NCI-H2081 (cell line): Measurements from ENCODE around the gene ACSS1.

Experiments
- DNase-seq, 2 experiments: peaks; one replicate each; lab custom pipeline; 2025; lab: John Stamatoyannopoulos, UW

Gene ACSS1

GRCh38 chr20:24971376-24972101 lies 86.4 kb downstream of the ACSS1 start:
- no peak for DNase-seq

- no peak for DNase-seq
Measured at GRCh38 chr20:24970754-24971153, 87.2 kb downstream of the ACSS1 start.

GRCh38 chr20:24970030-24970553 lies 87.8 kb downstream of the ACSS1 start:
- DNase-seq = no peak

- no peak for DNase-seq
Measured at GRCh38 chr20:24969186-24970029, 88.5 kb downstream of the ACSS1 start.

GRCh38 chr20:24968278-24968800 lies 89.6 kb downstream of the ACSS1 start:
- DNase-seq = peak in 1 of 2 experiments; percentile 20

- DNase-seq = no peak
Measured at GRCh38 chr20:24966317-24967012, 91.5 kb downstream of the ACSS1 start.

- DNase-seq = no peak
Measured at GRCh38 chr20:24965065-24965919, 92.6 kb downstream of the ACSS1 start.

- no peak for DNase-seq
Measured at GRCh38 chr20:24964506-24964840, 93.5 kb downstream of the ACSS1 start.

- DNase-seq = no peak
Measured at GRCh38 chr20:24963672-24964505, 94.0 kb downstream of the ACSS1 start.

GRCh38 chr20:24962510-24962909 lies 95.4 kb downstream of the ACSS1 start:
- no peak for DNase-seq

GRCh38 chr20:24962182-24962492 lies 95.8 kb downstream of the ACSS1 start:
- no peak for DNase-seq

- DNase-seq = no peak
Measured at GRCh38 chr20:24961384-24962181, 96.4 kb downstream of the ACSS1 start.

GRCh38 chr20:24960861-24961260 lies 97.1 kb downstream of the ACSS1 start:
- DNase-seq = peak in 1 of 2 experiments; percentile 8

- DNase-seq = no peak
Measured at GRCh38 chr20:24960302-24960801, 97.6 kb downstream of the ACSS1 start.

- DNase-seq = no peak
Measured at GRCh38 chr20:24959591-24960301, 98.2 kb downstream of the ACSS1 start.

GRCh38 chr20:24958506-24959385 lies 99.2 kb downstream of the ACSS1 start:
- DNase-seq = no peak

- DNase-seq = no peak
Measured at GRCh38 chr20:24957326-24958016, 100.5 kb downstream of the ACSS1 start.
